GM12873 (cell line): ENCODE data around the gene NUF2.

ENCODE experiments used
- TF ChIP-seq, protein P1 (sequence below): IDR thresholded peaks from 2 replicates; pipeline ENCODE4 v1.5.1; 2012; ENCODE audit warnings: low read depth, mild to moderate bottlenecking, moderate library complexity, low read length, control low read depth; ENCODE audit not compliant: insufficient read depth; ENCODE audit errors: missing control alignments

Gene NUF2

DNA sequence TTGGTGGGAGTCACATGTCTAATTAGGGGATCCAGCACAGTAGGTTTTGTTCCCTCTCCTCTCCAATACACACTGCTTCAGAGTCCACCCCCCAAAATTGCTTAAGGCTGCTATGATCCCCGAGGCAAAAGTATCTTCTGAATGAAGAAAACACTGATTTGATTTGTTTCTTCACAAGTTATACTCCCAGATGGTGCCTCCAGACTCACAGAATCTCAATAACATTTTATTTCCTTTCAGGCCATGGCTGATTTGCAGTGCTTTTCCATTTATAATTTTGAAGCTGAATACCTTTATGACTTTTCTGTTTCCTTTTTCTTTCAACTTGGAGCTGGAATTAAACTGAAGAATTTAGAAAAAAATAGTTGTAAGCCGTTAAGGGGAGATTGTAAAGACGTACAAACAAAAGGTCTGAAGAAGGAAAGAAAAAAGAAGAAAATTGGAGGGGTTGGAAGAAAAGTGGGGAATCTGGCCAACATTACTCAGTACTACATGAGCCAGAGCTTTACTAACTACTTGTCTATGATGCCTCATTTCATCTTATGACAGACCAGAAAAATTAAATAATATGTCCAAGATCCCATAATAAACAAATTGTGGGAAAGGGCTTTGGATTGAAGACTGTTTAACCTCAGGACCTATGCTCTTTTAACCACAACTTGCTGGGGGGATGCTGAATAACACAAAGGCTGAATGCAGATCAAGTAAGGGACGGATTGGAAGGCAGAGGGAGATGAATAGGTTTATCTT, 75.9 kb downstream of the NUF2 start:
- TF ChIP-seq, protein P1, sequence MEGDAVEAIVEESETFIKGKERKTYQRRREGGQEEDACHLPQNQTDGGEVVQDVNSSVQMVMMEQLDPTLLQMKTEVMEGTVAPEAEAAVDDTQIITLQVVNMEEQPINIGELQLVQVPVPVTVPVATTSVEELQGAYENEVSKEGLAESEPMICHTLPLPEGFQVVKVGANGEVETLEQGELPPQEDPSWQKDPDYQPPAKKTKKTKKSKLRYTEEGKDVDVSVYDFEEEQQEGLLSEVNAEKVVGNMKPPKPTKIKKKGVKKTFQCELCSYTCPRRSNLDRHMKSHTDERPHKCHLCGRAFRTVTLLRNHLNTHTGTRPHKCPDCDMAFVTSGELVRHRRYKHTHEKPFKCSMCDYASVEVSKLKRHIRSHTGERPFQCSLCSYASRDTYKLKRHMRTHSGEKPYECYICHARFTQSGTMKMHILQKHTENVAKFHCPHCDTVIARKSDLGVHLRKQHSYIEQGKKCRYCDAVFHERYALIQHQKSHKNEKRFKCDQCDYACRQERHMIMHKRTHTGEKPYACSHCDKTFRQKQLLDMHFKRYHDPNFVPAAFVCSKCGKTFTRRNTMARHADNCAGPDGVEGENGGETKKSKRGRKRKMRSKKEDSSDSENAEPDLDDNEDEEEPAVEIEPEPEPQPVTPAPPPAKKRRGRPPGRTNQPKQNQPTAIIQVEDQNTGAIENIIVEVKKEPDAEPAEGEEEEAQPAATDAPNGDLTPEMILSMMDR: no peak

DNA sequence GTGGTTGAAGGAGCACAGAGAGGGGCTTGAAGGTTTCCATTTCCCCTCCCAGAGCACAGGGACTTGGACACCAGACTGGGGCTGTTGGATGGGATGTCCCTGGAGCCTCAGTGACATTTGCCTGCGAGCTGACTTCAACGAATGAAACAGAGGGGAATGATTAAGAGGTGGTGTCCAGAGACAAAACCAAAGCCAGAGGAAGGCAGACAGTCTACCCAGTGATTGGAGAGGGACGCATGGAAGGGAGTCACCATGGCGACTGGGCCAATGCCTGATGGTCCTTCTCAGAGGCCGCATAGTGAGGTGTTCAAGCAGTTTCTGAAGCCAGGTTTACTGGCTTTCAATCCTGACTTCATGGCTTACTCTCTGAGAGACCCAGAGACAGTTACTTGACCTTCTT, 77.2 kb downstream of the NUF2 start:
- TF ChIP-seq, protein P1: no peak

DNA sequence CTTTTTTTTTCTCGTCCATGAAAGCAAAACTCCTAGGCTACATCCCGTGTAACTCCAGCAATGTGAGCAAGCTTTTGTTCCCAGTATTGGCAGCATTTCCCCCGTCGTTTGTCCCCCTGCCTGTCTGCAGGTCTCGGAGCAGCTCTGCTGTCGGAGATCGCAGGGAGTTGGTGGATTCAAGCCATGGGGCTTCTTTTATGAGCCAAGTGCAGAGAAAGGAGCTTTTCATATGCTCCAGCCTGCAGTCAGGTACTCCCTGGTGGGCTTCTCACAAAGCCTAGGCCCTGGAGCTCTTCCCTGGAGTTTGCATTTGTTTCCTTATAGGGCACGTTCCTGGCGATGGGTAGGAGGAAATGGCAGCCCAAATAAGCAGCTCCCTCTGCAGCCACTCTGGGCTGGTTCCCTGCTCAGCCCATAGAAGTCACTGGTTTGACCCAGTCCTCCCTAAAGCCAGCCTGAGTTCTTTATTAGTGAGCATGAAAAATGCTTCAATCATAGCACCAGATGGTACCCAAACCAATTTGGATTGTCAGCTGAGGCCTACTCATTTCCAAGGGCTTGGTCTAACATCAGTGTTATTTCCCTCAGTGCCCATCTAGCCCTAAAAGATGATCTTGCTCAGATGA, 78.3 kb downstream of the NUF2 start:
- TF ChIP-seq, protein P1: no peak

DNA sequence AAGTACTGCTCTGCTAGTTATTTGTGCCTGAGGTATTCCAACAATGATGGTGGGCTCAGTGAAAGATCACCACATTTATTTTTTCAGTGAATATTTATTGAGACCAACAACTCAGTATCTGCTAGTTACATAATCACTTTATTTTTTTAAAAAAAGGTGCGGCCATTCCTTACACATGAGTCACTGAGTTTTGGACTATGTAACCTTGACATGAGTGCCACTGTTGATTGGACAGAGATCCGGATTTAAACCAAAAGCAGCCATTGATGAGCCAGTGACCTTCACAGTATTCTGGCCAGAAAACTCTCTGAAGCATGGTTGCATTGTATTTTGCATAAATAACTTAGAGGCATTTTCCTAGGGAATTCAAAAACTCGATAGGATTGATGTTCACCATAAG, 79.5 kb downstream of the NUF2 start:
- TF ChIP-seq, protein P1: no peak
